ENCODE results near the gene PNPLA8.
"Not testable (repeated sequence)": the region's sequence is repeated elsewhere in the genome, so short reads cannot be mapped to it uniquely, and the experiment has no call there.

DNA sequence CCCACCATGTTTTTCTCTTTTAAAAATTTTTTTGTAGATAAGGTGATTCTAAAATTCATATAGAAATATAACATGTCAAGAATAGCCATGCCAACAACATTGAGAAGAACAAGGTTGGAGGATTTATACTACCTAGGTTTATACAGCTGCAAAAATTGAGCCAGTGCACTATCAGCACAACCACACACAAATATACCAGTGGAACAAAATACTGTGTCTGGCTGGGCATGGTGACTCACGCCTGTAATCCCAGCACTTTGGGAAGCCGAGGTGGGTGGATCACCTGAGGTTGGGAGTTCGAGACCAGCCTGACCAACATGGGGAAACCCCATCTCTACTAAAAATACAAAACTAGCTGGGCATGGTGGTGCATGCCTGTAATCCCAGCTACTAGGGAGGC is 21.4 kb downstream of the PNPLA8 start:
- TF ChIP-seq, protein P1, sequence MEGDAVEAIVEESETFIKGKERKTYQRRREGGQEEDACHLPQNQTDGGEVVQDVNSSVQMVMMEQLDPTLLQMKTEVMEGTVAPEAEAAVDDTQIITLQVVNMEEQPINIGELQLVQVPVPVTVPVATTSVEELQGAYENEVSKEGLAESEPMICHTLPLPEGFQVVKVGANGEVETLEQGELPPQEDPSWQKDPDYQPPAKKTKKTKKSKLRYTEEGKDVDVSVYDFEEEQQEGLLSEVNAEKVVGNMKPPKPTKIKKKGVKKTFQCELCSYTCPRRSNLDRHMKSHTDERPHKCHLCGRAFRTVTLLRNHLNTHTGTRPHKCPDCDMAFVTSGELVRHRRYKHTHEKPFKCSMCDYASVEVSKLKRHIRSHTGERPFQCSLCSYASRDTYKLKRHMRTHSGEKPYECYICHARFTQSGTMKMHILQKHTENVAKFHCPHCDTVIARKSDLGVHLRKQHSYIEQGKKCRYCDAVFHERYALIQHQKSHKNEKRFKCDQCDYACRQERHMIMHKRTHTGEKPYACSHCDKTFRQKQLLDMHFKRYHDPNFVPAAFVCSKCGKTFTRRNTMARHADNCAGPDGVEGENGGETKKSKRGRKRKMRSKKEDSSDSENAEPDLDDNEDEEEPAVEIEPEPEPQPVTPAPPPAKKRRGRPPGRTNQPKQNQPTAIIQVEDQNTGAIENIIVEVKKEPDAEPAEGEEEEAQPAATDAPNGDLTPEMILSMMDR (IDR thresholded peaks at IDR 0.05) = not testable (repeated sequence)
- TF ChIP-seq POLR2A (IDR thresholded peaks at IDR 0.05) = not testable (repeated sequence)
